Epithelial cell of proximal tubule (primary cell): ENCODE data around the gene RYR2. TPM values are rescaled to one million over a fixed set of nuclear protein-coding genes. Genes with fewer than 3 reads are reported as not detected.
"Not testable (repeated sequence)": the region's sequence is repeated elsewhere in the genome, so short reads cannot be mapped to it uniquely, and the experiment has no call there.

Experiments used
- DNase-seq: peaks from one replicate; pipeline ENCODE4 v3.0.0-alpha.2; 2011; ENCODE audit warnings: low read depth
- H3K4me3 ChIP-seq: 2 replicates; pipeline ENCODE4 v1.5.1; 2011; ENCODE audit warnings: low read depth, mild to moderate bottlenecking, low read length
- total RNA-seq: library from RNA; depleted of rRNA; stranded (reverse); fragments of >200 nt; gene quantifications from 2 replicates; pipeline ENCODE4 v1.2.3, GENCODE V29; 2015
- TF ChIP-seq, protein P1 (sequence below): conservative IDR thresholded peaks from 2 replicates; pipeline ENCODE4 v1.5.1; 2012; ENCODE audit warnings: low read depth, mild to moderate bottlenecking, low read length

RYR2 gene
- total RNA-seq, 1 donor from 2014 or later = 0.63 TPM

DNA sequence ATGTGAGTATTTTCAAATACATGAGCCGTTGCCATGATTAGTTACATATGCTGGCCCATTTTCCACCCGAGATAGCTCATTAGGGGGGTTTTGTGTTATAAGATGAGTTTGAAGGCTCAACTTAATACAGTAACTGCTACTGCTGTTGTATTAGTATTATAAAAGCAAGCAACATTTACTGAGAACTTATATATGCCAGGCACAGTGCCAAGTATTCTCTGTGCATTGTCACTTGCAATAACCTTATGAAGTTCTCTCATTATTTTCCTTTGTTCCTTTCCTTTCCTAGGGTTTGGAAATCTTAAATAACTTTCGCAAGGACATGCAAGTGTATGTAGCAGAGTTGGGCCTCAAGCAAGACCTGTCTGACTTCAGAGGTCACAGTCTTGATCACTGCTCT is 107.9 kb downstream of the RYR2 start:
- TF ChIP-seq, protein P1, sequence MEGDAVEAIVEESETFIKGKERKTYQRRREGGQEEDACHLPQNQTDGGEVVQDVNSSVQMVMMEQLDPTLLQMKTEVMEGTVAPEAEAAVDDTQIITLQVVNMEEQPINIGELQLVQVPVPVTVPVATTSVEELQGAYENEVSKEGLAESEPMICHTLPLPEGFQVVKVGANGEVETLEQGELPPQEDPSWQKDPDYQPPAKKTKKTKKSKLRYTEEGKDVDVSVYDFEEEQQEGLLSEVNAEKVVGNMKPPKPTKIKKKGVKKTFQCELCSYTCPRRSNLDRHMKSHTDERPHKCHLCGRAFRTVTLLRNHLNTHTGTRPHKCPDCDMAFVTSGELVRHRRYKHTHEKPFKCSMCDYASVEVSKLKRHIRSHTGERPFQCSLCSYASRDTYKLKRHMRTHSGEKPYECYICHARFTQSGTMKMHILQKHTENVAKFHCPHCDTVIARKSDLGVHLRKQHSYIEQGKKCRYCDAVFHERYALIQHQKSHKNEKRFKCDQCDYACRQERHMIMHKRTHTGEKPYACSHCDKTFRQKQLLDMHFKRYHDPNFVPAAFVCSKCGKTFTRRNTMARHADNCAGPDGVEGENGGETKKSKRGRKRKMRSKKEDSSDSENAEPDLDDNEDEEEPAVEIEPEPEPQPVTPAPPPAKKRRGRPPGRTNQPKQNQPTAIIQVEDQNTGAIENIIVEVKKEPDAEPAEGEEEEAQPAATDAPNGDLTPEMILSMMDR = no peak
- DNase-seq = no peak
- no peak overlapping the region for H3K4me3 ChIP-seq

DNA sequence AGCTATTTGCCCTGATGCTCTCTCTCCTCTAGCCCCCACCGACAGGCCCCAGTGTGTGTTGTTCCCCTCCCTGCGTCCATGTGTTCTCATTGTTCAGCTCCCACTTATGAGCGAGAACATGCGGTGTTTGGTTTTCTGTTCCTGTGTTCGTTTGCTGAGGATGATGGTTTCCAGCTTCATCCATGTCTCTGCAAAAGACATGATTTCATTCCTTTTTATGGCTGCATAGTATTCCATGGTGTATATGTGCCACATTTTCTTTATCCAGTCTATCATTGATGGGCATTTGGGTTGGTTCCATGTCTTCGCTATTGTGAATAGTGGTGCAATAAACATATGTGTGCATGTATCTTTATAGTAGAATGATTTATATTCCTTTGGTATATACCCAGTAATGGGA is 110.0 kb downstream of the RYR2 start:
- H3K4me3 ChIP-seq, DNase-seq: not testable (repeated sequence)

DNA sequence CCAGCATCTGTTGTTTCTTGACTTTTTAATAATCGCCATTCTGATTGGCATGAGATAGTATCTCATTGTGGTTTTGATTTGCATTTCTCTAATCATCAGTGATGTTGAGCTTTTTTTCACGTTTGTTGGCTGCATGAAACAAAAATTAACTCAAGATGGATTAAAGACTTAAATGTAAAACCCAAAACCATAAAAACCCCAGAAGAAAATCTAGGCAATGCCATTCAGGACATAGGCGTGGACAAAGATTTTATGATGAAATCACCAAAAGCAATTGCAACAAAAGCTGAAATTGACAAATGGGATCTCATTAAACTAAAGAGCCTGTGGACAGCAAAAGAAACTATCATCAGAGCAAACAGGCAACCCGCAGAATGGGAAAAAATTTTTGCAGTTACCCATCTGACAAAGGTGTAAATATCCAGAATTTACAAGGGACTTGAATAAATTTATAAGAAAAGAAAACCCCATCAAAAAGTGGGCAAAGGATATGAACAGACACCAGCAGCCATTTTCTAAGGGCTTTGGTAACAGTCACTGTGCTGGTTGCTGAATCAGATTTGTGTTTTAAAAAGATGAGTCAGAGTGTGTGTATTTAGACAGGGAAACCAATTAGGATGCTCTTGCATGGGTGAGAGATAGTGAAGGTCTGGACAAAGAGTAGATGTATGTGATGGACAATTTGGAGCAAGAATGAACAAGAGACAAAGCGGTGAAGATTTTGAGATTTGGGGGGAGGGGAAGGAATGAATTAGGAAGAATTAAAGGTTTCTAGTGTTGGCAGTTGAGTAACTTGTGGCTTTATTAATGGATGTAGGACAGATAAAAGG is 110.7 kb downstream of the RYR2 start:
- TF ChIP-seq, protein P1 = no peak
- DNase-seq = no peak
- H3K4me3 ChIP-seq = no peak overlapping the region

DNA sequence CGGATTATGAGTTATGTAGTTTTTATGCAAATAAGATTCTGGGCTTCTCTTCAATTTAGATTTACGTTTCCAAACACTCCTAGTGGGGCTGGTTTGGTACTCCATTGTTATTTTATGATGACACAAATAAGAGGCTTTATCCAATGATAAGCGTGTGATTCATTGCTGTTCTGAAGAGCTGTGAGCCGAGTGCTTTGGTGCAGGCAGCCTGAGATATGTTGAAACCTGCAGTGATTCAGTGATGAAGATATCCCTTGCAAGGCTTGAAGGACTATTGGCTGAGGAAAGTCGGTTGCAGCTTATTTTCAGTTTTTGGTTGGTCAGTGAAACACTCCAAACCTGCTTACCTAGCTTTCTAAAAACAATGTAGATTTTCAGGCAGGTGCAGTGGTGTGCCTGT is 112.2 kb downstream of the RYR2 start:
- TF ChIP-seq, protein P1 = no peak
- H3K4me3 ChIP-seq = no peak overlapping the region
- DNase-seq = no peak

DNA sequence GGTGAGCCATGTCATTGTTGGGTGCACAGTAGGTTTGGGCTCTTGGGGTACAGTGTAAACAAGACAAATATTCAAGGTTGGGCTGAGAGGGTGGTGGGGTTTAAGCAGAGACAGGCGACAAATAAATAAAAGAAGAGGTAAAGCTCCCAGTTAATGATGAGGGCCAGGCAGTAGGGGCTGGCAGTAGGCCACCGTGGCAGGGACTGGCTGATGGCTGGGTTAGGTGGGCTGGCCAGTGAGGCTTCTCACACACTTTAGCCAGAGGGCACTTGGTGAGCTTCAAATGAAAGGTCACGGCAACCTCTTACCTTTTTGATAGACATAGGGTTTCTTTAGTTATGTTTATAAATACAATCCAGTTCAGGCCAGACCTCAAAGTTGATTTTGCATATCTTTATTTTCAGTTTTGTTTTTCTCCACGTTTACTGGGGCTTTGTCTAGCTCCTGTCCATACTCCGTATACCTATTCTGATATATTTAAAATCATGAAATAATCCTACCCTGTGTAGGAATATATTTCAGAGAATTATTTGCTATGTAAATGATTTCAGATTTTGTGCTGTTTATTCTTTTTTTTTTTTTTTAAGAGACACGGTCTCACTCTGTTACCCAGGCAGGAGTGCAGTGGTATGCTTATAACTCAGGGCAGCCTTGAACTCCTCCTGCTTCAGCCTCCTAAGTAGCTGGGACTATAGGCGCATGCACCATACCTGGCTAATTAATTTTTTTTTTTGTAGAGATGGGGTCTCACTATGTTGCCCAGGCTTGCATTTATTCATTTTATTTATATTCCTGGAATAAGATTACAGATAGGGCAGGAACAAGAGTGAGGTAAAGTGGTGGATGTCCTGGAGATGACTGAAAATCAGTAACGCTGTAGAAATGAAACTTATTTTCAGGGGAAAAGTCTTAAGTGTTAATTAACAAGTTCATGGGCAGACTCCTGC is 122.7 kb downstream of the RYR2 start:
- DNase-seq = no peak
- no peak overlapping the region for H3K4me3 ChIP-seq
- TF ChIP-seq, protein P1 = no peak

DNA sequence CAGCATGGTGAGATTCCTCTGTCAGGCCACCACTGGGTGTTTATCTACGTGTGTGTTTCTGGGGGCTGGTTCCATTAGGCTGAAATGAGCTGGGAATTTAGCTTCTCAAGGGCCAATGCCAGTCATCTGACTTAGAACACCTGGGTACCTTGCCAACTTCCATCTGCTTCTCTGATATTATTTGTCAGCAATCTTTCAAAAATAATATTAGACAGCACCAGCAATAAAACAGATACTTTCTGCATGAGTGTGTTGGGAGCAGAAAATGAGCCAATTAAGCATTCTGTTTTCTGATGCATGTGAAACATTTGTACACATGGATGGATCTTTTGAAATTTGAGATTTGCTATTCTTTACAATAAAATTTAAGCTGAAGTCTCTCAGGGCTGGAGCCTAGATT is 124.1 kb downstream of the RYR2 start:
- TF ChIP-seq, protein P1 = no peak
- H3K4me3 ChIP-seq = no peak overlapping the region
- DNase-seq = no peak

DNA sequence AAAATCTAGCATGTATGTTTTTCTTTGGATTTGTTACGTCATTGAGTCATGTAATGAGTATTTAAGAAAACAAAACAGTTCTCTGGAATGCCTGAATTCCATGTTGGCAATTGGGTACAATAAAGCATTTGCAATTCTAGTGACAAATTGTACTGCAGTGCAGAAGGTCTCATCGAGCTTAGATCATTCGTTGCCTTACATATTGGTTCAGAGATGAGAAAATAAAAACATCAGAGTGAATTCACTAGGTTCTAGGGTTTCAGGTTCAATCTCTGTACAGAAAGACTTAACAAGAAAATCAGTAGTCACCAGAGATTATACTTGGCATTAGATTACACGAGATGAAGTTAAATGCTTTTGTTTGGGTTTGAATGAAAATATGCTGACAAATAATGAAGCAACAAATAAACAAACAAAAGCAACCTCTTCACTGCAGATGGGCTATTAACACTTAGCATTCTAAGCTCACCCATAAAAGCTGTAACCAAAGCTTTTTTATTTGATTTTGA is 124.7 kb downstream of the RYR2 start:
- no peak for DNase-seq
- no peak overlapping the region for H3K4me3 ChIP-seq
- TF ChIP-seq, protein P1 = no peak
